Activated CD4-positive, alpha-beta T cell treated with anti-CD3 and anti-CD28 coated beads for 36 hours (primary cell): ENCODE data around the gene TNFRSF6B. TPM values are rescaled to one million over a fixed set of nuclear protein-coding genes. Genes with fewer than 3 reads are reported as not detected.

Source experiments
- ATAC-seq: fragments of 200-7000 bp; cut with Tn5 transposase; one replicate; pipeline ENCODE4 v1.10.0; 2021; ENCODE audit warnings: mild to moderate bottlenecking, moderate library complexity
- CTCF ChIA-PET: fragments of 350-600 bp; sonication (Branson Sonifier 250); formaldehyde crosslinking; loops from one replicate; lab custom pipeline; 2021; ENCODE audit warnings: antibody characterized with exemption; lab: Charles Lee
- POLR2A ChIA-PET: fragments of 350-600 bp; sonication (Branson Sonifier 250); formaldehyde crosslinking; loops from one replicate; lab custom pipeline; 2021; ENCODE audit warnings: antibody characterized with exemption, inconsistent platforms; lab: Charles Lee
- DNase-seq: peaks from one replicate; pipeline ENCODE4 v3.0.0-alpha.2; 2020
- H3K27ac Mint-ChIP-seq: one replicate; pipeline ENCODE4 v1.8.0; 2021; ENCODE audit warnings: mixed read lengths
- H3K27me3 Mint-ChIP-seq: one replicate; pipeline ENCODE4 v1.8.0; 2021; ENCODE audit warnings: mixed read lengths
- H3K36me3 Mint-ChIP-seq: one replicate; pipeline ENCODE4 v1.8.0; 2021; ENCODE audit warnings: low read depth, mixed read lengths
- H3K4me1 Mint-ChIP-seq: one replicate; pipeline ENCODE4 v1.8.0; 2021; ENCODE audit warnings: mixed read lengths
- H3K4me3 Mint-ChIP-seq: one replicate; pipeline ENCODE4 v1.8.0; 2021; ENCODE audit warnings: mild to moderate bottlenecking, moderate library complexity, mixed read lengths
- H3K9me3 Mint-ChIP-seq: one replicate; pipeline ENCODE4 v1.8.0; 2021; ENCODE audit warnings: low read depth, mixed read lengths
- intact Hi-C, 2 experiments: fragments of 100-400 bp; cut with DNase I in 1 of 2; cut with micrococcal nuclease in 1 of 2; formaldehyde crosslinking; loops; one replicate each; pipeline versions ENCODE4 v1.14.2 to v1.15.1; 2022 to 2024; cut with DNase I, micrococcal nuclease
- total RNA-seq, 2 experiments: library from RNA; stranded (reverse); gene quantifications; one replicate each; pipeline ENCODE4 v1.2.3, GENCODE V29; 2021

The TNFRSF6B gene
- total RNA-seq, 2 experiments from 2014 or later: 0.21 to 1.7 TPM

- Mint-ChIP-seq H3K27ac (no peak overlapping the region), H3K4me3 (no peak overlapping the region), H3K4me1 (peaks cover 20% of the 10 kb centered on the region), H3K27me3 (no peaks in the 10 kb centered on the region), H3K36me3 (peaks cover 2% of the 10 kb centered on the region), H3K9me3 (no peaks in the 10 kb centered on the region)
- ChIA-PET CTCF (interaction anchor here (0.8 kb wide), 1 partner anchor 22 kb away, joined by 3 read pairs; no protein-coding TSS in a partner anchor), POLR2A (no interaction called here)
- DNase-seq: no peak
- intact Hi-C loops: no loop called here
- ATAC-seq: no peak
Observed at GRCh38 chr20:63747622-63748069, 51.2 kb downstream of the TNFRSF6B start.

Other genes starting within 250 kb of the TNFRSF6B start
- gene KCNQ2, start 224.0 kb upstream of the TNFRSF6B start, total RNA-seq: not detected
- gene EEF1A2, start 197.6 kb upstream of the TNFRSF6B start, total RNA-seq: under 1 TPM; 0.69 to 0.81 TPM
- gene PPDPF, start 175.9 kb upstream of the TNFRSF6B start, total RNA-seq: 100 to 1,000 TPM; 119 to 133 TPM
- under 1 TPM; 0.25 to 0.48 TPM for gene PTK6, start 159.3 kb upstream of the TNFRSF6B start, total RNA-seq
- gene SRMS, start 148.9 kb upstream of the TNFRSF6B start, total RNA-seq: not detected
- under 1 TPM; 0.18 to 0.27 TPM for gene FNDC11, start 142.5 kb upstream of the TNFRSF6B start, total RNA-seq
- gene HELZ2, start 122.4 kb upstream of the TNFRSF6B start, total RNA-seq: 10 to 100 TPM; 16.1 to 18.7 TPM
- 10 to 100 TPM; 14.0 to 14.1 TPM for gene GMEB2, start 69.6 kb upstream of the TNFRSF6B start, total RNA-seq
- 10 to 100 TPM; 15.4 to 17.6 TPM for gene STMN3, start 43.2 kb upstream of the TNFRSF6B start, total RNA-seq
- 10 to 100 TPM; 44.5 to 44.7 TPM for gene RTEL1, start 38.3 kb upstream of the TNFRSF6B start, total RNA-seq
- 10 to 100 TPM; 36.4 to 52.0 TPM for gene ARFRP1, start 11.3 kb downstream of the TNFRSF6B start, total RNA-seq
- 10 to 100 TPM; 15.3 to 21.9 TPM for gene ZGPAT, start 11.4 kb downstream of the TNFRSF6B start, total RNA-seq
- gene LIME1, start 40.0 kb downstream of the TNFRSF6B start, total RNA-seq: 10 to 100 TPM in 1 of 2 experiments, 1 to 10 TPM in 1; 7.3 to 10.2 TPM
- 10 to 100 TPM; 30.9 to 34.9 TPM for gene SLC2A4RG, start 43.1 kb downstream of the TNFRSF6B start, total RNA-seq
- gene ZBTB46, start 134.6 kb downstream of the TNFRSF6B start, total RNA-seq: 1 to 10 TPM in 1 of 2 experiments, under 1 TPM in 1; 0.88 to 1.3 TPM
- under 1 TPM; 0.11 to 0.16 TPM for gene ABHD16B, start 164.8 kb downstream of the TNFRSF6B start, total RNA-seq
- gene TPD52L2, start 168.6 kb downstream of the TNFRSF6B start, total RNA-seq: 10 to 100 TPM; 54.0 to 56.3 TPM
- 10 to 100 TPM; 30.1 to 34.3 TPM for gene DNAJC5, start 198.5 kb downstream of the TNFRSF6B start, total RNA-seq